Trophoblast cell (in vitro differentiated cells and primary cell): Measurements from ENCODE around the gene PDK3.

ENCODE experiments used
- DNase-seq, 2 donors: peaks; one replicate each; pipeline ENCODE4 v3.0.0-alpha.2; 2016
- H2AFZ ChIP-seq: 2 replicates; pipeline ENCODE4 v1.6.1; 2013; ENCODE audit warnings: low read length, moderate library complexity, mild to moderate bottlenecking; ENCODE audit not compliant: insufficient read depth, poor library complexity
- H2AK5ac ChIP-seq: 2 replicates; pipeline ENCODE4 v1.6.1; 2013; ENCODE audit warnings: mild to moderate bottlenecking, low read length
- H2BK120ac ChIP-seq: 2 replicates; pipeline ENCODE4 v1.6.1; 2013; ENCODE audit warnings: low read length, mild to moderate bottlenecking, moderate library complexity; ENCODE audit not compliant: insufficient read depth, poor library complexity
- H2BK12ac ChIP-seq: 2 replicates; pipeline ENCODE4 v1.6.1; 2013; ENCODE audit warnings: mild to moderate bottlenecking, low read length, moderate library complexity
- H2BK5ac ChIP-seq: 2 replicates; pipeline ENCODE4 v1.6.1; 2013; ENCODE audit warnings: low read length, low read depth, moderate library complexity, mild to moderate bottlenecking; ENCODE audit not compliant: poor library complexity
- H3K14ac ChIP-seq: 2 replicates; pipeline ENCODE4 v1.6.1; 2013; ENCODE audit warnings: mild to moderate bottlenecking, low read length
- H3K18ac ChIP-seq: 2 replicates; pipeline ENCODE4 v1.6.1; 2013; ENCODE audit warnings: mild to moderate bottlenecking, low read length
- H3K23ac ChIP-seq: 2 replicates; pipeline ENCODE4 v1.6.1; 2013; ENCODE audit warnings: low read length
- H3K27ac ChIP-seq: 2 replicates; pipeline ENCODE4 v1.5.1; 2013; ENCODE audit warnings: low read depth, mild to moderate bottlenecking, inconsistent platforms, low read length, moderate library complexity
- H3K27me3 ChIP-seq: 2 replicates; pipeline ENCODE4 v1.6.1; 2013; ENCODE audit warnings: inconsistent platforms, mild to moderate bottlenecking, low read length, moderate library complexity; ENCODE audit not compliant: insufficient read depth
- H3K36me3 ChIP-seq, 2 experiments: 1 replicate in 1 of 2; 2 replicates in 1 of 2; pipeline ENCODE4 v1.6.1; 2013; ENCODE audit warnings: low read length in 2 of 2, mild to moderate bottlenecking in 2 of 2, moderate library complexity in 1 of 2; ENCODE audit not compliant: insufficient read depth in 2 of 2, control insufficient read depth in 1 of 2
- H3K4ac ChIP-seq: 2 replicates; pipeline ENCODE4 v1.6.1; 2013; ENCODE audit warnings: low read depth, mild to moderate bottlenecking, low read length, moderate library complexity
- H3K4me1 ChIP-seq, 2 experiments: 1 replicate in 1 of 2; 2 replicates in 1 of 2; pipeline ENCODE4 v1.6.1; 2013; ENCODE audit warnings: low read length in 2 of 2, mild to moderate bottlenecking in 2 of 2, moderate library complexity in 1 of 2; ENCODE audit not compliant: insufficient read depth in 2 of 2, control insufficient read depth in 1 of 2
- H3K4me2 ChIP-seq: 2 replicates; pipeline ENCODE4 v1.6.1; 2013; ENCODE audit warnings: inconsistent platforms, mild to moderate bottlenecking, low read length, moderate library complexity
- H3K4me3 ChIP-seq: 2 replicates; pipeline ENCODE4 v1.5.1; 2013; ENCODE audit warnings: mild to moderate bottlenecking, low read depth, low read length, inconsistent platforms
- H3K79me1 ChIP-seq: one replicate; pipeline ENCODE4 v1.6.1; 2013; ENCODE audit warnings: low read length
- H3K79me2 ChIP-seq: 2 replicates; pipeline ENCODE4 v1.6.1; 2013; ENCODE audit warnings: low read length, mild to moderate bottlenecking; ENCODE audit not compliant: control insufficient read depth, insufficient read depth, poor library complexity
- H3K9ac ChIP-seq: 2 replicates; pipeline ENCODE4 v1.6.1; 2013; ENCODE audit warnings: mild to moderate bottlenecking, low read length
- H3K9me3 ChIP-seq: 2 replicates; pipeline ENCODE4 v1.6.1; 2013; ENCODE audit warnings: low read depth, mild to moderate bottlenecking, control low read depth, inconsistent platforms, low read length; ENCODE audit not compliant: insufficient read depth
- H4K12ac ChIP-seq: 2 replicates; pipeline ENCODE4 v1.6.1; 2013; ENCODE audit warnings: low read depth, mild to moderate bottlenecking, low read length, moderate library complexity
- H4K8ac ChIP-seq: 2 replicates; pipeline ENCODE4 v1.6.1; 2013; ENCODE audit warnings: low read depth, mild to moderate bottlenecking, low read length, moderate library complexity
- H4K91ac ChIP-seq: one replicate; pipeline ENCODE4 v1.6.1; 2013; ENCODE audit warnings: low read depth, mild to moderate bottlenecking, low read length, moderate library complexity
- WGBS: extraction: QIAGEN DNeasy Blood & Tissue Kit; methylation state at CpG from one replicate; pipeline ENCODE4 v1.1.7; 2013; ENCODE audit warnings: missing lambda C conversion rate; ENCODE audit not compliant: insufficient read length, insufficient coverage; ENCODE audit errors: extremely low coverage; 5-methylcytosine and 5-hydroxymethylcytosine counted together

Gene PDK3

DNA sequence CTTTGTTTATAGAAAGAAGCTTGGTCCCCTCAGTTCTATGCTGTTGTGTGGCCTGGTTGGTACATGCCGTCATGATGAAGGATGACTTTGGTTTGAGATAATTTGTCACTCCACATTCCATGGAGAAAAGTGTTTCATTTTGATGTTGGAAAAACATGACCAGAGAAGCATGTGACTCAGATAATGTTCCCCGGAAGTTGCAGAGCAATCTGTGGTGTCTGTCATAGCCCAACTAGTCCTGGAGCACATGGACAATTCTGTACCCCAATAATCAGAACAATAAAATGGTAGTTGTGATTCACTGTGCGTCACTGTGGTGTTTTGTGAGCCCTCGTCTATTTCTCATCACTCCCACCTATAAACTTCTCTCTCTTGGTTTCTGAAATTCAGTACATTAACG is 85.1 kb downstream of the PDK3 start:
- H4K12ac ChIP-seq: no peak overlapping the region
- no peaks in the 10 kb centered on the region for H3K36me3 ChIP-seq
- no peak for DNase-seq
- no peaks in the 10 kb centered on the region for H3K27me3 ChIP-seq
- H2BK5ac ChIP-seq: no peak overlapping the region
- H3K14ac ChIP-seq: no peak overlapping the region
- H2AK5ac ChIP-seq: no peak overlapping the region
- H3K4ac ChIP-seq: no peak overlapping the region
- no peak overlapping the region for H2BK12ac ChIP-seq
- no CpG with 5 or more reads among the region's 5 CpGs for WGBS
- H3K4me2 ChIP-seq: no peak overlapping the region
- no peaks in the 10 kb centered on the region for H3K79me2 ChIP-seq
- no peak overlapping the region for H3K18ac ChIP-seq
- no peaks in the 10 kb centered on the region for H3K79me1 ChIP-seq
- no peaks in the 10 kb centered on the region for H3K9me3 ChIP-seq
- no peak overlapping the region for H4K91ac ChIP-seq
- no peak overlapping the region for H3K23ac ChIP-seq
- no peak overlapping the region for H2BK120ac ChIP-seq
- no peak overlapping the region for H3K27ac ChIP-seq
- H3K4me1 ChIP-seq: no peaks in the 10 kb centered on the region
- no peak overlapping the region for H3K4me3 ChIP-seq
- no peak overlapping the region for H3K9ac ChIP-seq
- H4K8ac ChIP-seq: no peak overlapping the region
- H2AFZ ChIP-seq: no peak overlapping the region

DNA sequence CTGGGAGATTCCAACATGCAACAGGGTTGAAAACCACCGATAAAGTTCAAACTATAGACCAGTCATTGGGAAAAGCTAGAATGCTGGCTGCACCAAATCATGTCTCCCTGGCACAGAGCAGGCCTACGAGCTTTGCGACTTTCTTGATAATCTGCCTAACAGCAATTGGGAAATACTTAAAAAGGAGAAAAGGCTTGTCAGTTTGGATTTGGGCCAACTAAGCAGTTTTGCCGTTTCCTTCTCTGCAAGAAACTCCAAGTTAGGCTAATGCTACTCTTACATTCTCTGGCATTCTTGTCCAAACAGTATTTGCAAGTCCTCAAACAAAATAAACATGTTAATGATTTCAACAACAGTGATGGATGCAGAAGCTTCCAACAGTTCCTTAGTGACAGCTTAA is 87.9 kb downstream of the PDK3 start:
- no peaks in the 10 kb centered on the region for H3K9me3 ChIP-seq
- H3K79me2 ChIP-seq: no peaks in the 10 kb centered on the region
- H3K27ac ChIP-seq: no peak overlapping the region
- no peak overlapping the region for H3K18ac ChIP-seq
- no CpG with 5 or more reads among the region's 4 CpGs for WGBS
- H3K79me1 ChIP-seq: no peaks in the 10 kb centered on the region
- H3K23ac ChIP-seq: no peak overlapping the region
- H2BK12ac ChIP-seq: no peak overlapping the region
- no peak overlapping the region for H2AFZ ChIP-seq
- H3K9ac ChIP-seq: no peak overlapping the region
- H4K91ac ChIP-seq: no peak overlapping the region
- no peak overlapping the region for H3K4me3 ChIP-seq
- H3K36me3 ChIP-seq: no peaks in the 10 kb centered on the region
- no peak overlapping the region for H4K12ac ChIP-seq
- DNase-seq: no peak
- no peak overlapping the region for H2AK5ac ChIP-seq
- H2BK120ac ChIP-seq: no peak overlapping the region
- no peak overlapping the region for H3K4me2 ChIP-seq
- H3K14ac ChIP-seq: no peak overlapping the region
- no peak overlapping the region for H3K4ac ChIP-seq
- no peaks in the 10 kb centered on the region for H3K4me1 ChIP-seq
- no peak overlapping the region for H4K8ac ChIP-seq
- H3K27me3 ChIP-seq: no peaks in the 10 kb centered on the region
- H2BK5ac ChIP-seq: no peak overlapping the region

DNA sequence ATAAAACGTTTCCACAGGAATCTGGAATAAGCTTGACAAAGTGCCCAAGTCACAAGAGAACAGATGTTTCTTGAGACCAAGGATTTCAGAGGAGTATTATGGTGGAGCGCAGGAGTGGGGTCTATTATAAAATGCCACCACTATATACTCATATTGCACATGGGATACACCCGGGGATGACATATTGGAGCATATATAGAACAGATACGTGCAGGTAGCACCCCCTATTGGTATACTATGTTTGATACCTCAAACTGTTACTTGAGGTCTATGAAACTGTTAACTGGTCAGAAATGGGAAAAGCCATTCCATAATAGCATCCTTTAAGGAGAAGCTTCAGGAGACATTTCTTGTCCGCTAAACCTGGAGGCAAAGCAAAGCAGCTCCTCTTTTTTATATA is 96.0 kb downstream of the PDK3 start:
- H3K4me2 ChIP-seq: no peak overlapping the region
- no peaks in the 10 kb centered on the region for H3K27me3 ChIP-seq
- no peak overlapping the region for H2BK120ac ChIP-seq
- H4K91ac ChIP-seq: no peak overlapping the region
- no peak overlapping the region for H2BK12ac ChIP-seq
- H3K27ac ChIP-seq: no peak overlapping the region
- H2AFZ ChIP-seq: no peak overlapping the region
- H3K23ac ChIP-seq: no peak overlapping the region
- no peaks in the 10 kb centered on the region for H3K79me1 ChIP-seq
- no peaks in the 10 kb centered on the region for H3K4me1 ChIP-seq
- no CpG with 5 or more reads among the region's 5 CpGs for WGBS
- H2AK5ac ChIP-seq: no peak overlapping the region
- no peaks in the 10 kb centered on the region for H3K79me2 ChIP-seq
- no peak overlapping the region for H4K12ac ChIP-seq
- no peak overlapping the region for H3K18ac ChIP-seq
- no peak overlapping the region for H4K8ac ChIP-seq
- H2BK5ac ChIP-seq: no peak overlapping the region
- H3K9ac ChIP-seq: no peak overlapping the region
- no peak overlapping the region for H3K4ac ChIP-seq
- no peaks in the 10 kb centered on the region for H3K36me3 ChIP-seq
- no peak overlapping the region for H3K4me3 ChIP-seq
- no peak overlapping the region for H3K14ac ChIP-seq
- DNase-seq: no peak
- H3K9me3 ChIP-seq: no peaks in the 10 kb centered on the region

DNA sequence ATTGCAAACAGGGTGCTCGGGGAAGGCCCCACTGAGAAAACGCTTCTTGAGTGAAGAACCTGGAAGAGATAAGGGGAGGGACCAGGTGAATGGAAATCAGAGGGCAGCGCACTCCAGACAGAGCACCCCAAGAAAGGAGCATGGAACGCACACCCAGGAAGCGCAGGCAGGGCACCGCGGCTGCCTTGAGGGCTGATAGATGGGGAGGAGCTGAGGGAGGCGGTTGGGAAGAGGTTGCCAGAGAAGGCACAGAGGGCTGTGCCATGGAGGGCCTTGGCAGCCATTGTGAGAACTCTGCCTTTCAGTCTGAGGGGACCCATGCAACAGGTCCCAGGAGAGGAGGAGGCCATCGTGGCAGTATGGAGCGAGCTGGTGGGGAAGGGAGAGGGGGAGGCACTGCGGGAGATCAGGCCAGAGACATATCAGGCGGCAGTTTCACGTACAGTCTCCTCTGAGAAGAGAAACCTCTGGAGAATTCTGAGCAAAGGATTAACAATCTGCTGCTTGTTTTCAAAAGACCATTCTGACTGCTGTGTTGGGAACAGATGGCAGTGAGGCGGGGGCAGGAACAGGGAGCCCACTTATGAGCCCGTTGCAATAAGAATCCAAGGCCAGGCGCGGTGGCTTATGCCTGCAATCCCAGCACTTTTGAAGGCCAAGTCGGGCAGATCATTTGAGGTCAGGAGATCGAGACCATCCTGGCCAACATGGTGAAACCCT is 98.4 kb downstream of the PDK3 start:
- Histone ChIP-seq H3K4me3 (no peak overlapping the region), H3K4me2 (no peak overlapping the region), H3K14ac (no peak overlapping the region), H3K36me3 (no peaks in the 10 kb centered on the region), H3K4me1 (no peaks in the 10 kb centered on the region), H3K4ac (no peak overlapping the region), H4K12ac (no peak overlapping the region), H2BK120ac (no peak overlapping the region), H3K79me2 (no peaks in the 10 kb centered on the region), H3K23ac (no peak overlapping the region), H3K18ac (no peak overlapping the region), H3K9me3 (no peaks in the 10 kb centered on the region), H3K27me3 (no peaks in the 10 kb centered on the region), H2AK5ac (no peak overlapping the region), H2AFZ (no peak overlapping the region), H4K91ac (no peak overlapping the region), H3K27ac (no peak overlapping the region), H2BK5ac (no peak overlapping the region), H3K79me1 (no peaks in the 10 kb centered on the region), H4K8ac (no peak overlapping the region), H2BK12ac (no peak overlapping the region), H3K9ac (no peak overlapping the region)
- no peak for DNase-seq
- no CpG with 5 or more reads among the region's 19 CpGs for WGBS
